Subcutaneous adipose tissue (tissue), 4 donors: ENCODE results near the gene MED14. TPM values are rescaled to one million over a fixed set of nuclear protein-coding genes. Genes with fewer than 3 reads are reported as not detected.

Experiments used
- CTCF ChIP-seq: fragments of 450-650 bp; IDR thresholded peaks from one replicate; pipeline ENCODE4 v1.5.1; 2016; ENCODE audit warnings: low read depth, mild to moderate bottlenecking, control low read depth, antibody characterized with exemption, moderate library complexity
- total RNA-seq, 4 donors: library from RNA; depleted of rRNA; stranded (reverse); fragments of >200 nt; gene quantifications; one replicate each; pipeline ENCODE4 v1.1.0, GENCODE V29; 2016

The MED14 gene
- total RNA-seq, 4 donors from 2014 or later, result 24.7 to 39.3 (median 31.8) TPM

- TF ChIP-seq CTCF, result no peak
These were observed 81.8 kb downstream of the MED14 start for GRCh38 chrX:40653535-40653934.

GRCh38 chrX:40652664-40653063 lies 82.7 kb downstream of the MED14 start:
- TF ChIP-seq CTCF, result no peak

- TF ChIP-seq CTCF, result no peak
These were observed 83.6 kb downstream of the MED14 start for GRCh38 chrX:40651620-40652223.

GRCh38 chrX:40647307-40648197 lies 87.8 kb downstream of the MED14 start, which contains the start of gene CXorf38:
CXorf38 (minus strand) TSS chrX:40647561; CDS start chrX:40647520, 41 bp downstream.
- TF ChIP-seq CTCF, result no peak

GRCh38 chrX:40646489-40647306 lies 88.6 kb downstream of the MED14 start:
- no peak for TF ChIP-seq CTCF

GRCh38 chrX:40644821-40645358 lies 90.5 kb downstream of the MED14 start:
- no peak for TF ChIP-seq CTCF
